Esophagus muscularis mucosa (tissue), 4 donors: ENCODE results near the gene EPHB2. TPM values are rescaled to one million over a fixed set of nuclear protein-coding genes. Genes with fewer than 3 reads are reported as not detected.

Experiments used
- DNase-seq: peaks from one replicate; pipeline ENCODE4 v3.0.0-alpha.2; 2017; ENCODE audit errors: extremely low spot score
- H3K27ac ChIP-seq, 4 donors: fragments of 200-600 bp; sonication (generic); replicated peaks in 1 of 4; 1 replicate in 3 of 4; 2 replicates in 1 of 4; pipeline ENCODE4 v1.5.1; 2016 to 2019; ENCODE audit warnings: mild to moderate bottlenecking in 1 of 4
- H3K27me3 ChIP-seq, 4 donors: fragments of 200-600 bp; sonication (generic); one replicate each; pipeline versions ENCODE4 v1.5.1 to v1.6.0; 2016 to 2019
- H3K36me3 ChIP-seq, 4 donors: fragments of 200-600 bp; sonication (generic); one replicate each; pipeline ENCODE4 v1.5.1; 2016 to 2019
- H3K4me1 ChIP-seq, 4 donors: fragments of 200-600 bp; sonication (generic); one replicate each; pipeline ENCODE4 v1.5.1; 2016 to 2019
- H3K4me3 ChIP-seq, 4 donors: fragments of 200-600 bp; sonication (generic); 1 replicate in 2 of 4; 2 replicates in 2 of 4; pipeline ENCODE4 v1.5.1; 2016 to 2019; ENCODE audit warnings: mild to moderate bottlenecking in 4 of 4, moderate library complexity in 1 of 4
- H3K9me3 ChIP-seq, 4 donors: fragments of 200-600 bp; sonication (generic); 1 replicate in 3 of 4; 2 replicates in 1 of 4; pipeline ENCODE4 v1.5.1; 2016 to 2019
- CTCF ChIP-seq, 3 experiments: fragments of 200-600 bp in 2 of 3; fragments of 450-650 bp in 1 of 3; sonication (generic) in 2 of 3; IDR thresholded peaks; one replicate each; pipeline ENCODE4 v1.5.1; 2017 to 2019; ENCODE audit warnings: antibody characterized with exemption in 3 of 3, mild to moderate bottlenecking in 2 of 3, moderate library complexity in 1 of 3
- EP300 ChIP-seq: sonication (generic); formaldehyde crosslinking; IDR thresholded peaks from one replicate; pipeline ENCODE4 v1.6.1; 2017; ENCODE audit warnings: antibody characterized with exemption
- POLR2A ChIP-seq: fragments of 450-650 bp; IDR thresholded peaks from one replicate; pipeline ENCODE4 v1.6.1; 2017; ENCODE audit warnings: antibody characterized with exemption, moderate library complexity, mild to moderate bottlenecking, low read depth
- POLR2AphosphoS5 ChIP-seq, 2 donors: sonication (generic); formaldehyde crosslinking; IDR thresholded peaks; one replicate each; pipeline ENCODE4 v1.6.1; 2017; ENCODE audit warnings: antibody characterized with exemption in 2 of 2
- WGBS: methylation state at CpG from one replicate; pipeline ENCODE4 v1.1.5; 2018; 5-methylcytosine and 5-hydroxymethylcytosine counted together
- intact Hi-C: fragments of 100-400 bp; cut with DNase I; formaldehyde crosslinking; loops from one replicate; pipeline ENCODE4 v1.15.1; 2023
- total RNA-seq, 4 donors: library from RNA; depleted of rRNA; stranded (reverse); fragments of >200 nt; gene quantifications; one replicate each; pipeline versions ENCODE4 v1.1.0 to v1.2.1, GENCODE V29; 2016

The EPHB2 gene
- total RNA-seq, 4 donors from 2014 or later, result 1.5 to 3.3 (median 1.9) TPM

- Histone ChIP-seq H3K4me3 (no peak overlapping the region), H3K4me1 (peaks cover 10 to 14% (median 11%) of the 10 kb centered on the region in 4 donors), H3K9me3 (no peaks in the 10 kb centered on the region), H3K36me3 (no peaks in the 10 kb centered on the region), H3K27ac (no peak overlapping the region), H3K27me3 (peaks cover 0 to 9% (median 0%) of the 10 kb centered on the region in 4 donors)
- DNase-seq, result no peak
- no peak for TF ChIP-seq EP300
- TF ChIP-seq POLR2A, result no peak
- TF ChIP-seq POLR2AphosphoS5 (IDR thresholded peaks at IDR 0.05), result no peak
- TF ChIP-seq CTCF (IDR thresholded peaks at IDR 0.05), result no peak
- intact Hi-C loops, result no loop called here
- 93% methylated on average over 5 of the region's 6 CpGs for WGBS
Observed at GRCh38 chr1:22830041-22830566, 119.5 kb downstream of the EPHB2 start.

DNA sequence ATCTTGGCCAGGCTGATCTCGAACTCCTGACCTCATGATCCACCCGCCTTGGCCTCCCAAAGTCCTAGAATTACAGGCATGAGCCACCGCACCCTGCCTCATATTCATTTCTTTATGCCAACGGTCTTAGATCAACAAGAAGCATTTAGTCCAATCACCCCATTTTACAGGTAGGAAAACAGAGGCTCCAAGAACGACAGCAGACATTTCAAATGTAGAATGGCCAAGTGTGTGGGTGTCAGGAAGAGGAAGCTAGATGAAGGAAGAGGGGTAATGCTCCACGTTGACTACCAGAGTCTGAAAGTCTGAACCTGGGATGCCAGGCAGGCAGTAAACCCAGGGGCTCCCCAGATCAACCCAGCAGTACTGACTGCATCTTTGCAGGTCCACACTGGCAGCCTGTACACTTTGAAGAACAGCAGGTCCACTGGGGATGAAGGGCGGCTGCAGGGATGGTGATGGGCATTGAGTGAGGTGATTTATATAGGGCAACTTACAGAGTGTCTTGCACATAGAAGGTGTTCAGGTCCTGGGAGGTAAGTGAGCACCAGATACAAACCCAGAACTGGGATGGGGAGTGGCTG is 120.2 kb downstream of the EPHB2 start:
- intact Hi-C loops, result no loop called here
- Histone ChIP-seq H3K9me3 (no peaks in the 10 kb centered on the region), H3K27ac (no peak overlapping the region), H3K27me3 (peaks cover 0 to 15% (median 0%) of the 10 kb centered on the region in 4 donors), H3K4me3 (no peak overlapping the region), H3K36me3 (no peaks in the 10 kb centered on the region), H3K4me1 (peaks cover 10 to 14% (median 11%) of the 10 kb centered on the region in 4 donors)
- no peak for DNase-seq
- TF ChIP-seq CTCF (IDR thresholded peaks at IDR 0.05) (no peak), POLR2A (no peak), POLR2AphosphoS5 (IDR thresholded peaks at IDR 0.05) (no peak), EP300 (no peak)
- WGBS, result 86% methylated on average over 7 of the region's 7 CpGs

- H3K9me3 ChIP-seq, result no peaks in the 10 kb centered on the region
- DNase-seq, result no peak
- WGBS, result 79% methylated on average over 6 of the region's 6 CpGs
- H3K4me1 ChIP-seq, result peaks cover 3 to 8% (median 5%) of the 10 kb centered on the region in 4 donors
- H3K36me3 ChIP-seq, result no peaks in the 10 kb centered on the region
- TF ChIP-seq POLR2A, result no peak
- no peak for TF ChIP-seq POLR2AphosphoS5 (IDR thresholded peaks at IDR 0.05)
- TF ChIP-seq EP300, result no peak
- no peak for TF ChIP-seq CTCF (IDR thresholded peaks at IDR 0.05)
- H3K4me3 ChIP-seq, result no peak overlapping the region
- H3K27ac ChIP-seq, result no peak overlapping the region
- intact Hi-C loops, result no loop called here
- peaks cover 0 to 23% (median 0%) of the 10 kb centered on the region in 4 donors for H3K27me3 ChIP-seq
Observed at GRCh38 chr1:22831729-22832413, 121.2 kb downstream of the EPHB2 start.

GRCh38 chr1:22832414-22832786 is 121.8 kb downstream of the EPHB2 start:
- Histone ChIP-seq H3K27ac (no peak overlapping the region), H3K9me3 (no peaks in the 10 kb centered on the region), H3K4me3 (no peak overlapping the region), H3K4me1 (peaks cover 0 to 3% (median under 1%) of the 10 kb centered on the region in 4 donors), H3K36me3 (no peaks in the 10 kb centered on the region), H3K27me3 (peaks cover 0 to 21% (median 0%) of the 10 kb centered on the region in 4 donors)
- WGBS, result 90% methylated on average over 3 of the region's 3 CpGs
- DNase-seq, result no peak
- intact Hi-C loops, result no loop called here
- TF ChIP-seq POLR2A (no peak), POLR2AphosphoS5 (IDR thresholded peaks at IDR 0.05) (no peak), EP300 (no peak), CTCF (IDR thresholded peaks at IDR 0.05) (no peak)
